Progenitor cell of endocrine pancreas (in vitro differentiated cells): Measurements from ENCODE around the gene LRRC10B. TPM values are rescaled to one million over a fixed set of nuclear protein-coding genes. Genes with fewer than 3 reads are reported as not detected.

Experiments used
- DNase-seq: peaks from one replicate; pipeline ENCODE4 v3.0.0; 2021; ENCODE audit warnings: low spot score; ENCODE audit not compliant: unreplicated experiment
- H3K27ac Mint-ChIP-seq: 2 replicates; pipeline ENCODE4 v1.8.0; 2021; ENCODE audit warnings: mild to moderate bottlenecking, moderate library complexity, mixed read lengths
- H3K27me3 Mint-ChIP-seq: 2 replicates; pipeline ENCODE4 v1.8.0; 2021; ENCODE audit warnings: mixed read lengths
- H3K36me3 Mint-ChIP-seq: 2 replicates; pipeline ENCODE4 v1.8.0; 2022; ENCODE audit warnings: mixed read lengths; ENCODE audit not compliant: insufficient read depth
- H3K4me1 Mint-ChIP-seq: 2 replicates; pipeline ENCODE4 v1.8.0; 2021; ENCODE audit warnings: low read depth, mixed read lengths
- H3K4me3 Mint-ChIP-seq: 2 replicates; pipeline ENCODE4 v1.8.0; 2021; ENCODE audit warnings: low read depth, mild to moderate bottlenecking, moderate library complexity, mixed read lengths
- H3K9me3 Mint-ChIP-seq: 2 replicates; pipeline ENCODE4 v1.8.0; 2021; ENCODE audit warnings: low read depth, mixed read lengths
- CTCF ChIP-seq: fragments of 200-600 bp; sonication (generic); IDR thresholded peaks from one replicate; pipeline ENCODE4 v1.5.0; 2021; ENCODE audit warnings: antibody characterized with exemption, mild to moderate bottlenecking; ENCODE audit not compliant: unreplicated experiment
- total RNA-seq: library from RNA; stranded (reverse); gene quantifications from 2 replicates; pipeline ENCODE4 v1.2.1, GENCODE V29; 2021

LRRC10B gene
- total RNA-seq, 1 donor from 2014 or later: 2.0 TPM

GRCh38 chr11:61494381-61494961 lies 14.1 kb upstream of the LRRC10B start:
- no peak overlapping the region for H3K27ac Mint-ChIP-seq
- no peak for TF ChIP-seq CTCF
- DNase-seq: no peak
- H3K27me3 Mint-ChIP-seq: peaks cover 3% of the 10 kb centered on the region
- no peak overlapping the region for H3K4me3 Mint-ChIP-seq
- no peaks in the 10 kb centered on the region for H3K9me3 Mint-ChIP-seq
- no peaks in the 10 kb centered on the region for H3K36me3 Mint-ChIP-seq
- H3K4me1 Mint-ChIP-seq: peaks cover 8% of the 10 kb centered on the region

- Mint-ChIP-seq H3K4me1 (no peaks in the 10 kb centered on the region), H3K9me3 (no peaks in the 10 kb centered on the region), H3K27me3 (peaks cover 10% of the 10 kb centered on the region), H3K27ac (no peak overlapping the region), H3K36me3 (no peaks in the 10 kb centered on the region), H3K4me3 (no peak overlapping the region)
- DNase-seq: no peak
- no peak for TF ChIP-seq CTCF
Measured at GRCh38 chr11:61495801-61496601, 12.5 kb upstream of the LRRC10B start.

DNA sequence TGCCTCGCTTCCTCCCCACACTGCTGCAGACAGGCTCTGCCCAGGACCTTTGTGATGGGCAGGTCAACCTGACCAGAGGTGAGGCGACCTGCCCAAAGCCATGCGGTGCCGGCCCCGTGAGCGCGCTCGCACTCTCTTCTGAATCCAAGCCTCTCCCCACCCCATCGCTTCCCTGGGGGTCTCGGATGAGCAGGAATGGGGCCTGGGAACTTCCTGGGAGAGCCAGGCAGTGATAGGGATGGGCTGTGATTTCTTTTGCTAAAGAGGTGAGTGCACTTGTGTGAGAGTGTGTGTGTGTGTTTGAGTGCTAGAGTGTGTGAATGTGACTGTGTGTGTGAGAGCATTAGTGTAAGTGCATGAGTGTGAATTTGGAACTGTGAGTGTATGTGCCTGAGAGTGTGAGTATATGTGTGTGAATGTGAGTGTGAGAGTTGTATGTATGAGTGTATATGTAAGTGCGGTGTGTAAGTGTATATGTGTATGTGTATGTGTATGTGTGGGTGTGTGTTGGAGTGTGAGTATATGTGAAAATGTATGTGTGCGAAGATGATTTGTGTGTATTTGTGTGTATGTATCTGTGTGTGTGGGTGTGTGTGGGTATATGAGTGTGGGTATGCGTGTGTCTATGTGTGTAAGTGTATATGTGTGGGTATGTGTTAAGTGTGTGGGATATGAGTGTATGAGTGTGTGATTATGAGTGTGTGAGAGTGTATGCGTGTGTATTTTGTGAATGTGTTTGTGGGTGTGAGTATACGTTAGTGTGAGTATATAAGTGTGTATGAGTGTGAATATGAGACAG lies 11.7 kb upstream of the LRRC10B start:
- Mint-ChIP-seq H3K27ac (no peak overlapping the region), H3K4me3 (no peak overlapping the region), H3K9me3 (no peaks in the 10 kb centered on the region), H3K27me3 (peaks cover 10% of the 10 kb centered on the region), H3K4me1 (no peaks in the 10 kb centered on the region), H3K36me3 (no peaks in the 10 kb centered on the region)
- TF ChIP-seq CTCF: no peak
- no peak for DNase-seq

DNA sequence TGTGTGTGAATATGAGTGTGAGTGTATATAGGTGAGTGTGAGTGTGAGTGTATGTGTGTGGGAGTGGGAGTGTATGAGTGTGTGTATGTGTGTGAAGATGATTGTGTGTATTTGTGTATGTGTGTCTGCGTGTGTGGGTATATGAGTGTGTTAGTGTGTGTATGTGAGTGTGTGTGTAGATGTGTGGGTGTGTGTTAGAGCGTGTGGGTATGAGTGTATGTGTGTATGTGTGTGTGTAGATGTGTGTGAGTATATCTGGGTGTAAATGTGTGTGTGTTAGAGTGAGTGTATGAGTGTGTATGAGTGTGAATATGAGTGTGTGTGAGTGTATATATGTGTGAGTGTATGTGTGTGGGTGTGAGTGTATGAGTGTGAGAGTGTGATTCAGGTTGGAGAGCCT lies 11.1 kb upstream of the LRRC10B start:
- no peak for TF ChIP-seq CTCF
- Mint-ChIP-seq H3K27me3 (peaks cover 13% of the 10 kb centered on the region), H3K4me3 (no peak overlapping the region), H3K36me3 (no peaks in the 10 kb centered on the region), H3K4me1 (no peaks in the 10 kb centered on the region), H3K27ac (no peak overlapping the region), H3K9me3 (no peaks in the 10 kb centered on the region)
- DNase-seq: no peak

DNA sequence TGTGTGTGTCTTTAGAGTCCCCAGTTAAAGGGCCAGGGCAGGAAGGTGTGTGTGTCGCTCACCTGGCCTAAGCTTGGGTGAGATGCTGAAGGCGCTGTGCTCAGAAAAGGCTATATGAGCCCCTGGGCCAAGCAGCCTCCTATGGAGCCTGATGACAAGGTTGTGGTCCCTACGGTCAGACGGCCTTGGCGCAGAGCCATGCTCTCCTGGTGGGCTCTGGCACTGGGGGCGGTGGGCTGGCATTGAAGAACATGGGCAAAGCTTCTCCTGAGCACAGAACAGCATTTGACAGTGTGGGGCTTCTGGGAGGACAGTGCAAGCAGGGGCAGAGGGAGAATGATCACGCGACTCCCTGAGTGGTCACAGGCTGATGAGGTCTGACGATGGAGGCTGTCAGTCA lies 10.7 kb upstream of the LRRC10B start:
- no peaks in the 10 kb centered on the region for H3K9me3 Mint-ChIP-seq
- TF ChIP-seq CTCF: no peak
- H3K4me3 Mint-ChIP-seq: no peak overlapping the region
- H3K27ac Mint-ChIP-seq: no peak overlapping the region
- peaks cover 13% of the 10 kb centered on the region for H3K27me3 Mint-ChIP-seq
- DNase-seq: no peak
- no peaks in the 10 kb centered on the region for H3K4me1 Mint-ChIP-seq
- no peaks in the 10 kb centered on the region for H3K36me3 Mint-ChIP-seq
